Measurements from ENCODE around the gene IQGAP1.
A peak's percentile ranks its signal among the peaks of the same experiment; 100 is the strongest.
"Not testable (repeated sequence)": the region's sequence is repeated elsewhere in the genome, so short reads cannot be mapped to it uniquely, and the experiment has no call there.

Gene IQGAP1

DNA sequence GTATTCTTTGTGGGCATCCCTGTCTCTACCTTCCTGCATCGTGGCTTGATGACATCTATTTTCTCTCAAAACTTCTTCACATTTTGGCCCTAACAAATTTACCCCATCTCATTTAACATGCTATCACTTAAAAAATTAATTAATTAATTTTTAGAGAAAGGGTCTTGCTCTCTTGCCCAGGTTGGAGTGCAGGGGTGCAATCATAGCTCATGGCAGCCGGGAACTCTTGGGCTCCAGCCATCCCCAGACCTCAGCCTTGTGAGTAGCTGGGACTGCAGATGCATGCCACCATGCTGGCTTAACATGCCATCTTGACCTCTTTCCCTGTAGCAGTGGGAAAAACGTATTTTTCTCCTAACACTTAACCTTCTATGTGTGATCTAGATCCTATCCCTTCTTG, 20.6 kb downstream of the IQGAP1 start:
- TF ChIP-seq ZC3H10 (CRISPR knock-in tag; IDR thresholded peaks at IDR 0.05) (no peak), RARB (CRISPR knock-in tag; IDR thresholded peaks at IDR 0.05) (no peak), ISL1 (CRISPR knock-in tag; IDR thresholded peaks at IDR 0.05) (no peak), ZFP3 (CRISPR knock-in tag; IDR thresholded peaks at IDR 0.05) (no peak)
- ATAC-seq = no peak

DNA sequence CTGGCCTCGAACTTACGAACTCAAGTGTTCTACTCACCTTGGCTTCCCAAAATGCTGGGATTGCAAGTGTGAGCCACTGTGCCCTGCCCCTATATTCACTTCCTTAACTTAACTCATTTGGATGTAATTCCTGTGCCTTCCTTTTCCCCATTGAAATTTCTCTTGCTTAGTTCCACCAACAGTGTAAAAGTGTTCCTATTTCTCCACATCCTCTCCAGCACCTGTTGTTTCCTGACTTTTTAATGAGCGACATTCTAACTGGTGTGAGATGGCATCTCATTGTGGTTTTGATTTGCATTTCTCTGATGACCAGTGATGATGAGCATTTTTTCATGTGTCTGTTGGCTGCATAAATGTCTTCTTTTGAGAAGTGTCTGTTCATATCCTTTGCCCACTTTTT, 21.5 kb downstream of the IQGAP1 start:
- ATAC-seq = not testable (repeated sequence)

DNA sequence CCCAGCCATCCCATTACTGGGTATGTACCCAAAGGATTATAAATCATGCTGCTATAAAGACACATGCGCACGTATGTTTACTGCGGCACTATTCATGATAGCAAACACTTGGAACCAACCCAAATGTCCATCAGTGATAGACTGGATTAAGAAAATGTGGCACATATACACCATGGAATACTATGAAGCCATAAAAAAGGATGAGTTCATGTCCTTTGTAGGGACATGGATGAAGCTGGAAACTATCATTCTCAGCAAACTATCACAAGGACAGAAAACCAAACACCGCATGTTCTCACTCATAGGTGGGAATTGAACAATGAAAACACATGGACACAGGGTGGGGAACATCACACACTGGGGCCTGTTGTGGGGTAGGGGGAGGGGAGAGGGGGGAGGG, 22.3 kb downstream of the IQGAP1 start:
- ATAC-seq = not testable (repeated sequence)

DNA sequence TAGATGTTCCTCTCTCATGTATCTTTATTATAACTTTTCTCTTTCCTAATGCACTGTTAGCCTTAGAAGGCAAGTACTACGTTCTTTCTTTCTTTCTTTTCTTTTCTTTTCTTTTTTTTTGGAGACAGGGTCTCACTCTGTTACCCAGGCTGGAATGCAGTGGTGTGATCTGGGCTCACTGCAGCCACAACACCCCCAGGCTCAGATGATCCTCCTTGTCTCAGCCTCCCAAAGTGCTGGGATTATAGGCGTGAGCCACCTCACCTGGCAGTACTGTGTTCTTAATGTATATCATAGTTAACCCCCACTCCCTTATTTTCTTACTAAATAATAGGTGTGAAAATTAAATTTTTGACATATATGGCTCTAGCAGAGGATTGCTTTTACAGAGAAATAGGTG, 23.1 kb downstream of the IQGAP1 start:
- TF ChIP-seq OSR1 (CRISPR knock-in tag; IDR thresholded peaks at IDR 0.05) (no peak), ZNF70 (CRISPR knock-in tag; IDR thresholded peaks at IDR 0.05) (no peak), TCF4 (CRISPR knock-in tag; IDR thresholded peaks at IDR 0.05; ENCODE audit: borderline replicate concordance) (no peak), ESRRG (CRISPR knock-in tag; IDR thresholded peaks at IDR 0.05) (no peak), ZNF565 (CRISPR knock-in tag; conservative IDR thresholded peaks at IDR 0.05; ENCODE audit: low read depth) (no peak), GLIS3 (CRISPR knock-in tag; IDR thresholded peaks at IDR 0.05) (no peak)
- TF ChIP-seq, protein P1, sequence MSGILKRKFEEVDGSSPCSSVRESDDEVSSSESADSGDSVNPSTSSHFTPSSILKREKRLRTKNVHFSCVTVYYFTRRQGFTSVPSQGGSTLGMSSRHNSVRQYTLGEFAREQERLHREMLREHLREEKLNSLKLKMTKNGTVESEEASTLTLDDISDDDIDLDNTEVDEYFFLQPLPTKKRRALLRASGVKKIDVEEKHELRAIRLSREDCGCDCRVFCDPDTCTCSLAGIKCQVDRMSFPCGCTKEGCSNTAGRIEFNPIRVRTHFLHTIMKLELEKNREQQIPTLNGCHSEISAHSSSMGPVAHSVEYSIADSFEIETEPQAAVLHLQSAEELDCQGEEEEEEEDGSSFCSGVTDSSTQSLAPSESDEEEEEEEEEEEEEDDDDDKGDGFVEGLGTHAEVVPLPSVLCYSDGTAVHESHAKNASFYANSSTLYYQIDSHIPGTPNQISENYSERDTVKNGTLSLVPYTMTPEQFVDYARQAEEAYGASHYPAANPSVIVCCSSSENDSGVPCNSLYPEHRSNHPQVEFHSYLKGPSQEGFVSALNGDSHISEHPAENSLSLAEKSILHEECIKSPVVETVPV (CRISPR knock-in tag; IDR thresholded peaks at IDR 0.05) = no peak
- ATAC-seq = no peak

DNA sequence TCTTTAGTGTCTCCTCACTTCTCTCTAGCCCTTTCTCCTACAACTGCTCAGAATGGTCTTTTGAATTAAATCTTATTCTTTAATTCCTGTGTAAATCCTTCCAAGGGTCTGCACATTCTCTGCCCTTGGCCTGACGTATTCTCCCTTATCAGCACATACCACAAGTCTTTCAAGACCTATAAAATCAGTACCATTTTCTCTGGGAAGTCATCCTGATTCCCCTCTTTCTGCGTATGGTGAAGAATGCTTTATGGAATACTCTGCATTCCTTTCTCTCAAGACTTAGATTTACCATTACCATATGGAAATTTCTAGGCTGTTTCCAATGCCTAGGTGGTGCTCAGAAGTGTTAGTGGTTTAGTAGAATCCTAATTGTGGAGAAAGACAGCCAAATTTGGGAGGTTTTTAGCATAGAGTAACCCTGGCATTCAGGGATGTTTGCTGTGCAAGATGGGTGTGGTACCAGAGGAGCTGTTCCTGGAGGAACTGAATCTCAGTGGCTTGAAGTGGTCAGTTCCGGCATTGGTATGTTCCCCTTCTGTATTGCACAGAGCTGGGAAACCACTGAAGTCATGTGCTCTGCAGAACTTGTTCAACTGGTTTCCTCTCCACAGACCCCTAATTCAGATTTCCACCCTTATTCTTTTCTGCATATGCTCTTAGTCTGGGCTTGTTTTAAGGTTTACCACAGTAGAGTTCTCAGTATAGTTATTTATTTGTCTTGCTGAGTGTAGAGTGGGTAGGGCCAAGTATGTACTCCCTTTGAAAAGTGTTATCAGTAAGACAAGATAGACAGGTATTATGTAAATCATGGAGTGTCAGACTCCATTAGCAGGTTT, 24.5 kb downstream of the IQGAP1 start:
- ATAC-seq = peak; percentile 77
- TF ChIP-seq SNAI2 (CRISPR knock-in tag; IDR thresholded peaks at IDR 0.05) = 0 out of 2 replicates have a peak, but pooled peaks have one; percentile 23
- 0 out of 2 replicates have a peak, but pooled peaks have one; percentile 25 for TF ChIP-seq ZNF8 (CRISPR knock-in tag; IDR thresholded peaks at IDR 0.05)
- peak; percentile 67; the same call in 1 of the 2 replicates for TF ChIP-seq CSDC2 (CRISPR knock-in tag; IDR thresholded peaks at IDR 0.05)
- TF ChIP-seq ISL1 (CRISPR knock-in tag; IDR thresholded peaks at IDR 0.05) = peak; percentile 73
- TF ChIP-seq, protein P1 (CRISPR knock-in tag; IDR thresholded peaks at IDR 0.05) = 0 out of 2 replicates have a peak, but pooled peaks have one; percentile 48
- TF ChIP-seq, protein P2, sequence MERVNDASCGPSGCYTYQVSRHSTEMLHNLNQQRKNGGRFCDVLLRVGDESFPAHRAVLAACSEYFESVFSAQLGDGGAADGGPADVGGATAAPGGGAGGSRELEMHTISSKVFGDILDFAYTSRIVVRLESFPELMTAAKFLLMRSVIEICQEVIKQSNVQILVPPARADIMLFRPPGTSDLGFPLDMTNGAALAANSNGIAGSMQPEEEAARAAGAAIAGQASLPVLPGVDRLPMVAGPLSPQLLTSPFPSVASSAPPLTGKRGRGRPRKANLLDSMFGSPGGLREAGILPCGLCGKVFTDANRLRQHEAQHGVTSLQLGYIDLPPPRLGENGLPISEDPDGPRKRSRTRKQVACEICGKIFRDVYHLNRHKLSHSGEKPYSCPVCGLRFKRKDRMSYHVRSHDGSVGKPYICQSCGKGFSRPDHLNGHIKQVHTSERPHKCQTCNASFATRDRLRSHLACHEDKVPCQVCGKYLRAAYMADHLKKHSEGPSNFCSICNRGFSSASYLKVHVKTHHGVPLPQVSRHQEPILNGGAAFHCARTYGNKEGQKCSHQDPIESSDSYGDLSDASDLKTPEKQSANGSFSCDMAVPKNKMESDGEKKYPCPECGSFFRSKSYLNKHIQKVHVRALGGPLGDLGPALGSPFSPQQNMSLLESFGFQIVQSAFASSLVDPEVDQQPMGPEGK (CRISPR knock-in tag; IDR thresholded peaks at IDR 0.05; ENCODE audit: borderline replicate concordance) = no peak
- no peak for TF ChIP-seq ZFP30 (CRISPR knock-in tag; IDR thresholded peaks at IDR 0.05)
- peak; percentile 77; the same call in 1 of the 2 replicates for TF ChIP-seq GLIS3 (CRISPR knock-in tag; IDR thresholded peaks at IDR 0.05)

DNA sequence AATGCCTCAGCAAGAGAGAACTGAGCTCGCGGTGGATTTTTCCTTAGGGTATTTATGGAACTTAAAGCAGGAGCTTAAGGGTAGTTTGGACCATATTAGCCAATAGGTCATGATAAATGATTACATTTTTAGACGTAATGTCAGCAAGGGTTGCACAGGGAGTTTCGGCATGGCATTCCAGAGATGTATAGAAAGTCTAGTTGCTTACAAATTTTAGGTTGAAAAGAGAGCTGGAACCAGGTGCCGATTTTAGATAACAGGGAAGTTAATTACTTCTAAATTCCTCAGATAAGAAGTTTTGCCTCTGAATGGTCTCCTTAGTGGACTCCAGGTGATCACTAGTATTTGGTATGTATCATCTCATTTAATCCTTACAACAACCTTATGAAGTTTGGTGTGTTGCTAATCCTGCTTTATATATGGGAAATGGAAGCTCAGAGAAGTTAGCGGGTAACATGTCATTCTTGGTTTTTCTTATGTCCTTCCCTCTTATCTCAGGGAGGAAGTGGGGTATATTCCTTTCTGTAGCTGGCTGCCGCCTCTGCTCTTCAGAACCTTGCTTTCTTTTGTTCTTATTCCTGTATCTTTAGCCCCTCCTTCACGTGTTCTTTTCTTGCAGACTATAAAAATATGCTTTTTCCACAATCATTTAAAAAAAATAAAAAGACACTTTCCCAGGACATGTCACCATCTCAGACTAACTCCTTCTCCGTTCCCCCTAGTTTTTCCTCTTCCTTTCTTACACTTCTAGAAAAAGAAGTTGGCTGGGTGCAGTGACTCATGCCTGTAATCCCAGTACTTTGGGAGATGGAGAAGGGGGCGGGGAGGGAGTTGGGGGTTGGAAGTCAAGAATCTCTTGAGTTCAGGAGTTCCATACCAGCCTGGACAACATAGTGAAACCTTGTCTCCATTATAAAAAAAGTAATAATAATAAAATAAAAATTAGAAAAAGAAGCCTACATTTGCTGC, 25.7 kb downstream of the IQGAP1 start:
- peak; percentile 33 for ATAC-seq
- TF ChIP-seq SNAI2 (CRISPR knock-in tag; IDR thresholded peaks at IDR 0.05) = no peak
- no peak for TF ChIP-seq TOX (CRISPR knock-in tag; IDR thresholded peaks at IDR 0.05; ENCODE audit: borderline replicate concordance)
